Right lobe of liver (tissue), 4 donors: ENCODE measurements around the gene SEMA6B.

Experiments used
- POLR2A ChIP-seq: fragments of 450-650 bp; IDR thresholded peaks from one replicate; pipeline ENCODE4 v1.6.1; 2017; ENCODE audit warnings: antibody characterized with exemption, mild to moderate bottlenecking
- TF ChIP-seq, protein P1 (sequence below), 4 donors: fragments of 200-600 bp in 3 of 4; fragments of 450-650 bp in 1 of 4; IDR thresholded peaks; one replicate each; pipeline versions ENCODE4 v1.5.1 to v1.8.0; 2016 to 2022; ENCODE audit warnings: antibody characterized with exemption in 4 of 4, mild to moderate bottlenecking in 2 of 4
- donor health status: DM: no; HTN: no; CAD: no.
- donor health status: DM: no; HTN: no; CAD: no.
- donor health status: DM: no; HTN: yes; CAD: no.

DNA sequence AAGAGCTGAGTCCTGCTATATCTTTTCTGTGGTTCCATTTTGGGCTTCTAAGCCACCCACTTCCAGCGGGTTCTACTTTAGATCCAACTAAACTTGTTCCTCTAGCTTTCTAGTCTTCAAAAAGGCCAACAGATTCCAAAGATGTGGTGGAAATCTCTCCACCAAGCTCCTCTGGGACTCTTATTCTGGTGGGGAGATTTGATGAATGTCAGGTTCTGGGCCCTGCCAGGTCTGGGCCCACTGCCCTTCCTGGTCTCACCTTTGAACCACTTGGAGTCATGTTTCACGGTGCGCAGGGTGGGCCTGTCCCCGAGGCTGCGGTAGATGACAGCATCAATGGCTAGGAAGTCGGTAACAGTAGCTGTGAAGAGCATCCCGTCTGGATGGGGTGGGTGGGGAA lies 4.8 kb downstream of the SEMA6B start:
- TF ChIP-seq POLR2A, result no peak
- TF ChIP-seq, protein P1, sequence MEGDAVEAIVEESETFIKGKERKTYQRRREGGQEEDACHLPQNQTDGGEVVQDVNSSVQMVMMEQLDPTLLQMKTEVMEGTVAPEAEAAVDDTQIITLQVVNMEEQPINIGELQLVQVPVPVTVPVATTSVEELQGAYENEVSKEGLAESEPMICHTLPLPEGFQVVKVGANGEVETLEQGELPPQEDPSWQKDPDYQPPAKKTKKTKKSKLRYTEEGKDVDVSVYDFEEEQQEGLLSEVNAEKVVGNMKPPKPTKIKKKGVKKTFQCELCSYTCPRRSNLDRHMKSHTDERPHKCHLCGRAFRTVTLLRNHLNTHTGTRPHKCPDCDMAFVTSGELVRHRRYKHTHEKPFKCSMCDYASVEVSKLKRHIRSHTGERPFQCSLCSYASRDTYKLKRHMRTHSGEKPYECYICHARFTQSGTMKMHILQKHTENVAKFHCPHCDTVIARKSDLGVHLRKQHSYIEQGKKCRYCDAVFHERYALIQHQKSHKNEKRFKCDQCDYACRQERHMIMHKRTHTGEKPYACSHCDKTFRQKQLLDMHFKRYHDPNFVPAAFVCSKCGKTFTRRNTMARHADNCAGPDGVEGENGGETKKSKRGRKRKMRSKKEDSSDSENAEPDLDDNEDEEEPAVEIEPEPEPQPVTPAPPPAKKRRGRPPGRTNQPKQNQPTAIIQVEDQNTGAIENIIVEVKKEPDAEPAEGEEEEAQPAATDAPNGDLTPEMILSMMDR (IDR thresholded peaks at IDR 0.05), result no peak
